GM12892 (cell line): ENCODE results near the gene MIS12.

Experiments
- POLR2A ChIP-seq: IDR thresholded peaks from 2 replicates; pipeline ENCODE4 v1.6.1; 2011; ENCODE audit warnings: low read depth, low read length, control low read depth
- POLR2AphosphoS5 ChIP-seq: IDR thresholded peaks from 2 replicates; pipeline ENCODE4 v1.6.1; 2011; ENCODE audit warnings: low read depth, low read length, control low read depth
- TAF1 ChIP-seq: IDR thresholded peaks from 2 replicates; pipeline ENCODE4 v1.6.1; 2011; ENCODE audit warnings: low read depth, mild to moderate bottlenecking, control low read depth, low read length, borderline replicate concordance

DNA sequence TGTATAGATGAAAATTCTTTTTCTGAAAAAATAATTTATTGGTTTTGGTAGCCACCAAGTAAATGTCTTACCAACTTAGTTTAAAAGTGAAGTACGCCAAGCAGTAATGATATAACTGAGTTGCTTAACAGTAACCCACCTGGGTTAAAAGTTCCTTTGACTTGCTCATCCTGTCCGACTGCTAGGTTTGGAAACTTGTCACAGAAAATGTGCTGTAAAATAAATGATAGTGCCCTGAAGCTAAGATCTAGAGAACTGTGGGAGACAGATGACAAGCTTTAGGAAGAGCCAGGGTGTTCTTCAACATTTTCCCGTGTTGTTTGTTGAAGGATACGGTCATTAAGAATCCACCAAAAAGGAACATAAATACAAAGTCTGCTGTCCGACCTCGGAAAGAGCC lies 5.4 kb upstream of the MIS12 start:
- TF ChIP-seq TAF1, result no peak
- TF ChIP-seq POLR2A, result no peak
- no peak for TF ChIP-seq POLR2AphosphoS5
